Measurements from ENCODE around the gene ZNF446. TPM values are rescaled to one million over a fixed set of nuclear protein-coding genes. Genes with fewer than 3 reads are reported as not detected.
A peak's percentile ranks its signal among the peaks of the same experiment; 100 is the strongest.
"Not testable (repeated sequence)": the region's sequence is repeated elsewhere in the genome, so short reads cannot be mapped to it uniquely, and the experiment has no call there.

ZNF446 gene
- total and polyA plus RNA-seq, 2 experiments from 2014 or later: 5.8 to 17.8 TPM

- Histone ChIP-seq H3F3A (ENCODE audit: insufficient read depth) (no peaks in the 10 kb centered on the region), H4K20me1 (ENCODE audit: insufficient read depth) (no peaks in the 10 kb centered on the region), H3K27me3 (replicated peaks; ENCODE audit: insufficient read depth) (no peaks in the 10 kb centered on the region), H3K9me3 (ENCODE audit: low read depth) (no peaks in the 10 kb centered on the region), H3K79me2 (ENCODE audit: insufficient read depth) (no peaks in the 10 kb centered on the region), H3K36me3 (ENCODE audit: low read depth) (no peaks in the 10 kb centered on the region), H3K9me2 (ENCODE audit: insufficient read depth) (no peaks in the 10 kb centered on the region), H2AFZ (peak overlapping the region; percentile 100), H3K4me3 (peak overlapping the region; percentile 84), H3K4me2 (ENCODE audit: unreplicated experiment) (peak overlapping the region; percentile 93), H3K9ac (peak overlapping the region; percentile 86), H3K4me1 (ENCODE audit: insufficient read depth) (no peaks in the 10 kb centered on the region), H3K27ac (peak overlapping the region; percentile 29)
- peak; percentile 100 for DNase-seq
- WGBS, 2 experiments (ENCODE audit: low coverage in 1 of 2, low lambda C conversion rate in 2 of 2, missing lambda C conversion rate in 2 of 2): 4 to 5% methylated on average over 56 to 57 of the region's 60 CpGs
- TF ChIP-seq EZH2 (IDR thresholded peaks at IDR 0.05; ENCODE audit: insufficient read depth, poor library complexity, severe bottlenecking): no peak
- TF ChIP-seq EZH2phosphoT487 (IDR thresholded peaks at IDR 0.05; ENCODE audit: insufficient read depth, low read depth): no peak
- in situ Hi-C loops (cut with MboI): no loop called here
Measured at GRCh38 chr19:58499021-58499927, 23.1 kb downstream of the ZNF446 start.

- H3K4me3 ChIP-seq: no peak overlapping the region
- H3F3A ChIP-seq (ENCODE audit: insufficient read depth): no peaks in the 10 kb centered on the region
- no peak overlapping the region for H3K27ac ChIP-seq
- no peak overlapping the region for H3K4me2 ChIP-seq (ENCODE audit: unreplicated experiment)
- no peaks in the 10 kb centered on the region for H3K27me3 ChIP-seq (replicated peaks; ENCODE audit: insufficient read depth)
- no peaks in the 10 kb centered on the region for H3K4me1 ChIP-seq (ENCODE audit: insufficient read depth)
- H3K9me2 ChIP-seq (ENCODE audit: insufficient read depth): no peaks in the 10 kb centered on the region
- no peak overlapping the region for H3K9ac ChIP-seq
- H3K36me3 ChIP-seq (ENCODE audit: low read depth): no peaks in the 10 kb centered on the region
- no peak overlapping the region for H2AFZ ChIP-seq
- no peaks in the 10 kb centered on the region for H3K9me3 ChIP-seq (ENCODE audit: low read depth)
- no peaks in the 10 kb centered on the region for H3K79me2 ChIP-seq (ENCODE audit: insufficient read depth)
- in situ Hi-C loops (cut with MboI): no loop called here
- H4K20me1 ChIP-seq (ENCODE audit: insufficient read depth): no peaks in the 10 kb centered on the region
- 86 to 89% methylated on average over 14 of the region's 14 CpGs for WGBS, 2 experiments (ENCODE audit: low coverage in 1 of 2, low lambda C conversion rate in 2 of 2, missing lambda C conversion rate in 2 of 2)
- TF ChIP-seq EZH2phosphoT487 (IDR thresholded peaks at IDR 0.05; ENCODE audit: insufficient read depth, low read depth) (no peak), EZH2 (IDR thresholded peaks at IDR 0.05; ENCODE audit: insufficient read depth, poor library complexity, severe bottlenecking) (no peak)
- DNase-seq: no peak
Measured at GRCh38 chr19:58500242-58500641, 24.1 kb downstream of the ZNF446 start.

- DNase-seq; H3K4me3 ChIP-seq; H3K9ac ChIP-seq; H3K79me2 ChIP-seq (ENCODE audit: insufficient read depth); H3K36me3 ChIP-seq (ENCODE audit: low read depth); H3K27me3 ChIP-seq (replicated peaks; ENCODE audit: insufficient read depth); H2AFZ ChIP-seq; H3F3A ChIP-seq (ENCODE audit: insufficient read depth); H3K4me2 ChIP-seq (ENCODE audit: unreplicated experiment); H3K4me1 ChIP-seq (ENCODE audit: insufficient read depth); H4K20me1 ChIP-seq (ENCODE audit: insufficient read depth); H3K9me3 ChIP-seq (ENCODE audit: low read depth); H3K27ac ChIP-seq; H3K9me2 ChIP-seq (ENCODE audit: insufficient read depth); in situ Hi-C loops (cut with MboI): not testable (repeated sequence)
- 69 to 72% methylated on average over 8 of the region's 8 CpGs for WGBS, 2 experiments (ENCODE audit: low coverage in 1 of 2, low lambda C conversion rate in 2 of 2, missing lambda C conversion rate in 2 of 2)
Measured at GRCh38 chr19:58507602-58508223, 31.6 kb downstream of the ZNF446 start.

GRCh38 chr19:58509731-58510083, 33.6 kb downstream of the ZNF446 start:
- no peaks in the 10 kb centered on the region for H4K20me1 ChIP-seq (ENCODE audit: insufficient read depth)
- H3F3A ChIP-seq (ENCODE audit: insufficient read depth): no peaks in the 10 kb centered on the region
- TF ChIP-seq EZH2phosphoT487 (IDR thresholded peaks at IDR 0.05; ENCODE audit: insufficient read depth, low read depth) (no peak), EZH2 (IDR thresholded peaks at IDR 0.05; ENCODE audit: insufficient read depth, poor library complexity, severe bottlenecking) (no peak)
- H3K4me2 ChIP-seq (ENCODE audit: unreplicated experiment): no peak overlapping the region
- peaks cover 4% of the 10 kb centered on the region for H3K79me2 ChIP-seq (ENCODE audit: insufficient read depth)
- no peaks in the 10 kb centered on the region for H3K36me3 ChIP-seq (ENCODE audit: low read depth)
- in situ Hi-C loops (cut with MboI): no loop called here
- no peaks in the 10 kb centered on the region for H3K9me2 ChIP-seq (ENCODE audit: insufficient read depth)
- no peaks in the 10 kb centered on the region for H3K9me3 ChIP-seq (ENCODE audit: low read depth)
- no peak overlapping the region for H3K4me3 ChIP-seq
- no peak overlapping the region for H2AFZ ChIP-seq
- H3K27ac ChIP-seq: no peak overlapping the region
- no peaks in the 10 kb centered on the region for H3K27me3 ChIP-seq (replicated peaks; ENCODE audit: insufficient read depth)
- 85% methylated on average over 11 of the region's 11 CpGs for WGBS, 2 experiments (ENCODE audit: low coverage in 1 of 2, low lambda C conversion rate in 2 of 2, missing lambda C conversion rate in 2 of 2)
- H3K4me1 ChIP-seq (ENCODE audit: insufficient read depth): no peaks in the 10 kb centered on the region
- no peak overlapping the region for H3K9ac ChIP-seq
- DNase-seq: no peak

All from GM23248 (cell line).